OCI-LY3 (cell line): ENCODE results near the gene SPIN2A.
"Not testable (repeated sequence)": the region's sequence is repeated elsewhere in the genome, so short reads cannot be mapped to it uniquely, and the experiment has no call there.

Experiments
- H2AFZ ChIP-seq: fragments of 200-600, 300-600 bp; shearing (Covaris generic); 2 replicates; pipeline ENCODE4 v1.6.0; 2014; ENCODE audit warnings: antibody characterized with exemption, low read depth, low read length
- H3K27ac ChIP-seq: fragments of 200-600, 300-600 bp; sonication (generic); 2 replicates; pipeline ENCODE4 v1.5.1; 2014; ENCODE audit warnings: mild to moderate bottlenecking, low read length, moderate library complexity, mixed read lengths
- H3K27me3 ChIP-seq: fragments of 200-600, 300-600 bp; sonication (generic); 2 replicates; pipeline ENCODE4 v1.6.1; 2014; ENCODE audit warnings: low read depth, low read length, mixed read lengths
- H3K36me3 ChIP-seq: fragments of 200-600, 300-600 bp; sonication (generic); replicated peaks from 2 replicates; pipeline ENCODE3; 2014; ENCODE audit warnings: low read depth, low read length, mixed read lengths
- H3K4me1 ChIP-seq: fragments of 300-600, 200-600 bp; sonication (generic); 2 replicates; pipeline ENCODE4 v1.6.1; 2014; ENCODE audit warnings: low read length, mixed read lengths
- H3K4me2 ChIP-seq: fragments of 200-600, 300-600 bp; sonication (generic); 2 replicates; pipeline ENCODE4 v1.6.1; 2014; ENCODE audit warnings: low read length, mixed read lengths
- H3K4me3 ChIP-seq: fragments of 300-600, 200-600 bp; sonication (generic); 2 replicates; pipeline ENCODE4 v1.5.1; 2014; ENCODE audit warnings: antibody characterized with exemption, mild to moderate bottlenecking, low read length, moderate library complexity
- H3K79me2 ChIP-seq: fragments of 300-600, 200-600 bp; shearing (Covaris generic); 2 replicates; pipeline ENCODE4 v1.6.1; 2014; ENCODE audit warnings: mild to moderate bottlenecking, low read length, mixed read lengths
- H3K9ac ChIP-seq: fragments of 300-600, 200-600 bp; shearing (Covaris generic); 2 replicates; pipeline ENCODE4 v1.6.0; 2014; ENCODE audit warnings: mild to moderate bottlenecking, low read length, moderate library complexity
- H3K9me3 ChIP-seq: fragments of 200-600, 300-600 bp; shearing (Covaris generic); 2 replicates; pipeline ENCODE4 v1.6.1; 2014; ENCODE audit warnings: low read length, mixed read lengths; ENCODE audit not compliant: insufficient read depth
- H4K20me1 ChIP-seq: fragments of 200-600, 300-600 bp; sonication (generic); 2 replicates; pipeline ENCODE4 v1.6.1; 2016; ENCODE audit warnings: low read length, mixed read lengths; ENCODE audit not compliant: insufficient read depth
- CTCF ChIP-seq: fragments of 200-600, 300-600 bp; sonication (generic); IDR thresholded peaks from 2 replicates; pipeline ENCODE4 v1.5.1; 2014; ENCODE audit warnings: antibody characterized with exemption, low read length, low read depth
- EZH2phosphoT487 ChIP-seq: fragments of 200-600 bp; shearing (Covaris generic); IDR thresholded peaks from 2 replicates; pipeline ENCODE4 v1.6.1; 2018; ENCODE audit warnings: antibody characterized with exemption, mixed run types, low read depth

Gene SPIN2A

GRCh38 chrX:57156397-57157049 is 19.3 kb upstream of the SPIN2A start:
- Histone ChIP-seq H4K20me1 (no peaks in the 10 kb centered on the region), H3K4me2 (no peak overlapping the region), H3K4me1 (no peaks in the 10 kb centered on the region), H3K79me2 (no peaks in the 10 kb centered on the region), H3K27me3 (no peaks in the 10 kb centered on the region), H3K27ac (no peak overlapping the region), H3K36me3 (no peaks in the 10 kb centered on the region), H2AFZ (no peak overlapping the region), H3K9me3 (no peaks in the 10 kb centered on the region), H3K4me3 (no peak overlapping the region), H3K9ac (no peak overlapping the region)
- TF ChIP-seq EZH2phosphoT487 (no peak), CTCF (peak; percentile 41)

DNA sequence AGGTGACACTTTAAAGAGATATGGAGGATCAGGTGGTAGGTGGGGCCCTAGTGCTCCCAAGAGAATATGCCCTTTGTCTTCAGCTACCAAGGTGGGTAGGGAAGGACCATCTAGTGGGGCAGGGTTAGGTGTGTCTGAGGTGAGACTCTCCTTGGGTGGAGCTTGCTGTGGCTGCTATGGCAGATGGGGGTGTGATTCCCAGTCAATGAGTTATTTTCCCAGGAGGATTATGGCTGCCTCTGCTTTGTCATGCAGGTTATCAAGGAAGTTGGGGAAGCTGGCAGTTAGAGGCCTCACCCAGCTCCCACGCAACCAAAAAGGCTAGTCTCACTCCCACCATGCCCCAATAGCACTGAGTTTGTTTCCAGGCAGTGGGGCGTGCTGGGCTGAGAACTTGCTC is 18.0 kb upstream of the SPIN2A start:
- no peak overlapping the region for H2AFZ ChIP-seq
- TF ChIP-seq EZH2phosphoT487, result no peak
- no peak for TF ChIP-seq CTCF
- H3K27ac ChIP-seq, result no peak overlapping the region
- no peaks in the 10 kb centered on the region for H4K20me1 ChIP-seq
- H3K27me3 ChIP-seq, result no peaks in the 10 kb centered on the region
- no peaks in the 10 kb centered on the region for H3K79me2 ChIP-seq
- H3K4me3 ChIP-seq, result no peak overlapping the region
- no peak overlapping the region for H3K4me2 ChIP-seq
- H3K9ac ChIP-seq, result no peak overlapping the region
- no peaks in the 10 kb centered on the region for H3K36me3 ChIP-seq
- H3K4me1 ChIP-seq, result no peaks in the 10 kb centered on the region
- no peaks in the 10 kb centered on the region for H3K9me3 ChIP-seq

DNA sequence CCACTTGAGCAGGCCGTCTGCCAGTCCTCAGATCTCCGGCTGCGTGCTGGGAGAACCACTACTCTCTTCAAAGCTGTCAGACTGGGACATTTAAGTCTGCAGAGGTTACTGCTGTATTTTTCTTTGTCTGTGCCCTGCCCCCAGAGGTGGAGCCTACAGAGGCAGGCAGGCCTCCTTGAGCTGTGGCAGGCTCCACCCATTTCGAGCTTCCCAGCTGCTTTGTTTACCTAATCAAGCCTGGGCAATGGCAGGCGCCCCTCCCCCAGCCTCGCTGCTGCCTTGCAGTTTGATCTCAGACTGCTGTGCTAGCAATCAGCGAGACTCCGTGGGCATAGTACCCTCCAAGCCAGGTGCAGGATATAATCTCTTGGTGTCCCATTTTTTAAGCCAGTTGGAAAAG is 15.0 kb upstream of the SPIN2A start:
- not testable (repeated sequence) for H3K9me3 ChIP-seq, H3K36me3 ChIP-seq, H3K4me3 ChIP-seq, H3K4me2 ChIP-seq, H3K27me3 ChIP-seq, H3K27ac ChIP-seq, H2AFZ ChIP-seq, H3K4me1 ChIP-seq, H4K20me1 ChIP-seq, H3K9ac ChIP-seq, H3K79me2 ChIP-seq

GRCh38 chrX:57138674-57139073 is 1.5 kb upstream of the SPIN2A start:
- Histone ChIP-seq H3K9me3 (no peaks in the 10 kb centered on the region), H3K4me1 (no peaks in the 10 kb centered on the region), H3K4me3 (no peak overlapping the region), H4K20me1 (no peaks in the 10 kb centered on the region), H3K27ac (no peak overlapping the region), H3K9ac (no peak overlapping the region), H2AFZ (no peak overlapping the region), H3K79me2 (no peaks in the 10 kb centered on the region), H3K4me2 (no peak overlapping the region), H3K27me3 (no peaks in the 10 kb centered on the region), H3K36me3 (no peaks in the 10 kb centered on the region)
- no peak for TF ChIP-seq EZH2phosphoT487

GRCh38 chrX:57137501-57137900 is 304 bp upstream of the SPIN2A start:
- Histone ChIP-seq H3K27ac (no peak overlapping the region), H3K9me3 (no peaks in the 10 kb centered on the region), H3K4me3 (no peak overlapping the region), H3K36me3 (no peaks in the 10 kb centered on the region), H3K4me2 (no peak overlapping the region), H3K79me2 (no peaks in the 10 kb centered on the region), H3K9ac (no peak overlapping the region), H3K4me1 (no peaks in the 10 kb centered on the region), H4K20me1 (no peaks in the 10 kb centered on the region), H2AFZ (no peak overlapping the region), H3K27me3 (no peaks in the 10 kb centered on the region)
- TF ChIP-seq CTCF (no peak), EZH2phosphoT487 (no peak)

- H3K27ac ChIP-seq, H3K27me3 ChIP-seq, H3K4me2 ChIP-seq, H3K4me1 ChIP-seq, H2AFZ ChIP-seq, H3K79me2 ChIP-seq, H3K9ac ChIP-seq, H3K36me3 ChIP-seq, H4K20me1 ChIP-seq, H3K4me3 ChIP-seq, H3K9me3 ChIP-seq: not testable (repeated sequence)
These were observed 608 bp downstream of the SPIN2A start for GRCh38 chrX:57136589-57136988.
